Brain microvascular endothelial cell (primary cell): Measurements from ENCODE around the gene CDH23.

ENCODE experiments used
- DNase-seq: peaks from one replicate; pipeline ENCODE4 v3.0.0-alpha.2; 2020
- H3K27ac ChIP-seq: fragments of 250-450 bp; sonication (Bioruptor Pico); 2 replicates; pipeline ENCODE4 v1.5.1; 2020; ENCODE audit warnings: mild to moderate bottlenecking, moderate library complexity
- H3K27me3 ChIP-seq: fragments of 250-450 bp; sonication (Bioruptor Pico); replicated peaks from 2 replicates; pipeline ENCODE4 v1.5.1; 2020; ENCODE audit warnings: mild to moderate bottlenecking
- H3K36me3 ChIP-seq: fragments of 250-450 bp; sonication (Bioruptor Pico); replicated peaks from 2 replicates; pipeline ENCODE4 v1.5.1; 2020; ENCODE audit warnings: mild to moderate bottlenecking
- H3K4me3 ChIP-seq: 2 replicates; pipeline ENCODE4 v1.5.1; 2011; ENCODE audit warnings: low read depth, mild to moderate bottlenecking, control low read depth, low read length, moderate library complexity
- in situ Hi-C: cut with HindIII; loops from 2 replicates; pipeline ENCODE4 v1.10.0; 2017; ENCODE audit warnings: low sequenced_read_pairs, low pct_ligation_motif_present
- TF ChIP-seq, protein P1 (sequence below): IDR thresholded peaks from 2 replicates; pipeline ENCODE4 v1.5.1; 2011; ENCODE audit warnings: low read depth, mild to moderate bottlenecking, moderate library complexity, low read length, control low read depth, inconsistent platforms; ENCODE audit errors: missing control alignments

The CDH23 gene

DNA sequence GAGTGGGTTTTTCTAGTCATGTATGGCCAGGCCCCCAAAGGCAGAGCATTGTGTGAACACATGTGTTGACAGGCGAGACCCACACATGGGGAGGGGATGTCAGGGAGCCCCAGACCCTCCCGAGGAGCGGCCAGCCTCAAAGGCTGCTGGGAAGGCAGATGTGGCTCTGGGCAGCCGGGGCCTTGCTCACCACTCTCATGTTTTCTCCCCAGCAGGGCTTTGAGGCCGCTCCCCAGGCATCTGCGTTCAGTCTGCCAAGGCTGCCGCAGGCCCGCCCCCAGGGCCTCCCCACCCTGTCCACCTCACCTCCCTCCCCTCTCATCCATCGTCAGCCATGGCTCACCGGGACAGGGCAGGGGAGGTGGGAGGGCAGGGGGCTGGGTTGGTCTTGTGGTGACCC lies 393.2 kb downstream of the CDH23 start:
- H3K27me3 ChIP-seq: no peaks in the 10 kb centered on the region
- in situ Hi-C loops: no loop called here
- no peak overlapping the region for H3K4me3 ChIP-seq

DNA sequence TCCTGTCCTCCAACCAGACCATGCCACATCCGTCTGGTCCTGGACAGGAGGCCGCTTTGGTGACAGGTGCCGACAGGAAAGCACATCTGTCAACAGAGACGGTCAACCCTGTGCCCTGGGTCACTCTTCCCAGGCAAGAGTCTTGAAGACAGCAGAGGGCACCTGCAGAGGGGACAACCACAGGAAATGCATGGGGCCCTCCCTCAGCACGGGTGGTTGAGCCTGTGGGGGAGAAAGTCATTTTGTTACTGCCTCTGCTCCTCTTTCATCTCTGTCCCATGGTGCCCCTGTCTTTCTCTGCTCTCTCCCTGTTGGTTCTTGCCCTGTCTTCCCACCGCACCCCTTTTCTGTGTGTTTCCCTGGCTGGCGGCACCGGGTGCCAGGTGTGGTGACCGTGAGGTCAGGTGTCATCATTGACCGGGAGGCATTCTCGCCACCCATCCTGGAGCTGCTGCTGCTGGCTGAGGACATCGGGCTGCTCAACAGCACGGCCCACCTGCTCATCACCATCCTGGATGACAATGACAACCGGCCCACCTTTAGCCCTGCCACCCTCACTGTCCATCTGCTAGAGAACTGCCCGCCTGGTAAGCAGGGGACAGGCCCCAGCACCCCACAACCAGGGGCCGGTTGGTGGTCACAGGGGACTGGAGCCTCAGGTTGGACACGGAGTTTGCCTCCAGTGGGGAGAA lies 394.2 kb downstream of the CDH23 start:
- no peak for DNase-seq
- in situ Hi-C loops: no loop called here
- no peak overlapping the region for H3K4me3 ChIP-seq
- no peak overlapping the region for H3K27ac ChIP-seq
- no peaks in the 10 kb centered on the region for H3K36me3 ChIP-seq
- no peaks in the 10 kb centered on the region for H3K27me3 ChIP-seq
- TF ChIP-seq, protein P1, sequence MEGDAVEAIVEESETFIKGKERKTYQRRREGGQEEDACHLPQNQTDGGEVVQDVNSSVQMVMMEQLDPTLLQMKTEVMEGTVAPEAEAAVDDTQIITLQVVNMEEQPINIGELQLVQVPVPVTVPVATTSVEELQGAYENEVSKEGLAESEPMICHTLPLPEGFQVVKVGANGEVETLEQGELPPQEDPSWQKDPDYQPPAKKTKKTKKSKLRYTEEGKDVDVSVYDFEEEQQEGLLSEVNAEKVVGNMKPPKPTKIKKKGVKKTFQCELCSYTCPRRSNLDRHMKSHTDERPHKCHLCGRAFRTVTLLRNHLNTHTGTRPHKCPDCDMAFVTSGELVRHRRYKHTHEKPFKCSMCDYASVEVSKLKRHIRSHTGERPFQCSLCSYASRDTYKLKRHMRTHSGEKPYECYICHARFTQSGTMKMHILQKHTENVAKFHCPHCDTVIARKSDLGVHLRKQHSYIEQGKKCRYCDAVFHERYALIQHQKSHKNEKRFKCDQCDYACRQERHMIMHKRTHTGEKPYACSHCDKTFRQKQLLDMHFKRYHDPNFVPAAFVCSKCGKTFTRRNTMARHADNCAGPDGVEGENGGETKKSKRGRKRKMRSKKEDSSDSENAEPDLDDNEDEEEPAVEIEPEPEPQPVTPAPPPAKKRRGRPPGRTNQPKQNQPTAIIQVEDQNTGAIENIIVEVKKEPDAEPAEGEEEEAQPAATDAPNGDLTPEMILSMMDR: no peak

More for the DNA sequence above, 393.2 kb downstream of the CDH23 start:
- no peak for DNase-seq
- no peaks in the 10 kb centered on the region for H3K36me3 ChIP-seq
- no peak overlapping the region for H3K27ac ChIP-seq
- TF ChIP-seq, protein P1: no peak

DNA sequence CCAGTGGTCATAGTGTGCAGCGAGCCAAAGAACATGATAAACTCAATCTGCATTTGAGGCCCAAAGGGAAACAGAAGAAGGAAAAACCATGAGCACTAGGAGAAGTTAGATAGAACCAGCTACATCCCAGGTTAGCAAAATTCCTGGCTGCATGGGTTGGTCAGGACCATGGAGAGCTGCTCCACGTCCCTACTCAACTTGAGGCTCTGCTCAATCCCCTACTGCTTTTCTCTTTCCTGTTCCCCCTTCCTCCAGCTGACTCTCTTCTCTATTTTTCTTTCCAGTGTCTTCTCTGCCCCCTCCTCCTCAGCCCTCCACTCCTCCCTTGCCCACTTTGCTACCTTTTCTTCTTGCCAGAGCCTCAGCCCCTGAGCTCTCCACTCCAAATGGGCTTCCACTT lies 398.5 kb downstream of the CDH23 start:
- in situ Hi-C loops: no loop called here
- H3K4me3 ChIP-seq: no peak overlapping the region
- H3K27ac ChIP-seq: no peak overlapping the region
- DNase-seq: peak; percentile 24
- H3K27me3 ChIP-seq: no peaks in the 10 kb centered on the region
- TF ChIP-seq, protein P1: no peak
- no peaks in the 10 kb centered on the region for H3K36me3 ChIP-seq

DNA sequence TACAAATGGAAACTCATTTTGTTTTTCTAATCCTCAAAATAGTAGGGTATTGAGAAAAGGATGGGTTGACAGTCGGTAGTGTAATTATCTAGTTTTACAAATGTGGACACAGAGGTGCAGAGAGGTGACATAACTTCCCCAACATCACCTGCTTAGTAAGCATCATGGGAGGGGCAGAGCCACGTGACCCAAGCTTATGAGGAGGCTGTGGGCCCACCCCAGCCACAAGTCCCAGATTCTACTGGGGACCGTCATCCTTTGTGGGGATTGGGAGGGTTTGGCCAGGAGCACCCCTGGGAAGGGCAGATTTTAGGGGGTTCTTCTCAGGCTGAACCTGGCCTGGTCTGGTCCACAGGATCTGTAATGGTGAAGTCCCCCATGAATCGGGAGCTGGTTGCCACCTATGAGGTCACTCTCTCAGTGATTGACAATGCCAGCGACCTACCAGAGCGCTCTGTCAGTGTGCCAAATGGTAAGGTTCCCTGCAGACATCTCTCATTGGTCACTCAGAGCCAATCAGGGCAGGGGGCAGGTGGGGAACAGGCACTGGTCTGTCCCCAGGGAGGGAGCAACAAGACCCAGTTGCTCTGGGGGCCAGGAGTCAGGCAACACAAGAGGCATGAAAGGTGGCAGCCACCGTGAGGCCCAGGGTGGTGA lies 400.2 kb downstream of the CDH23 start:
- H3K27me3 ChIP-seq: no peaks in the 10 kb centered on the region
- DNase-seq: no peak
- H3K36me3 ChIP-seq: no peaks in the 10 kb centered on the region
- no peak overlapping the region for H3K4me3 ChIP-seq
- TF ChIP-seq, protein P1: no peak
- in situ Hi-C loops: no loop called here
- no peak overlapping the region for H3K27ac ChIP-seq

DNA sequence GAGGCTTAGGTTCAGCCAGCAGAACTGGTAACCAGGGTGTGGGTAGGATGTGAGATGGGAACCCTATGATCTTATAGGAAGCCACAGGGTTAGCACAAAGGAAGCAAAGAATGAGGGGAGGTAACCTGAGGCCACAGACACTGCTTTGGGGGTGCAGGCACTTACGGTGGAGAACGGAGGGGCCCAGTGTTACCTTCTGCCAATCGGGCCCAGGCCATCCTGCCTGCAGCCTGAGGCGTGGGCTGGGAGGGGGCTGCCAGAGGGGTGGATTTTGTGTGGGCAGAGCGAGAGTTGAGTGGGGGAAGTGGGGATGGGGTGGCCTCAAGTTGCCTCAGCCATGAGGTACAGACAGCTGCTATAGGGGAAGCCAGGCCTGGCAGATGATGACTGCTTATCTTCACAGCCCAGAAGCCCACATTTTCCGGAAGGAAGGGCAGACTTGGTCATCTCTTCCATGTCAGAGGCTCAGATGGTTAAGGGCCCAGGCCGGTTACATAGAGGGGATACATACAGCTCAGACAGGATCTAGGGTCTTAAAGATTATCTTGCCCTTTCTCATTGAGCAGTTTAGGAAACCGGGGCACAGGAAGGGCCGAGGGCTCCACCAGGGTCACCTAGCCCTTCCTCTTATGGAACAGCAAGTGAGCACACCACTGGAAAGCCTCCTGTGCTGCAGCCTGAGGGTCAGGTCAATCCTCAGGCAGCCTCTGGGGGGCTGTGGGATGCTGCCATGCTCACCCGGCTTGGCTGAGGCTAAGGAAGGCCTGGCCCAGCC lies 401.0 kb downstream of the CDH23 start:
- DNase-seq: no peak
- in situ Hi-C loops: no loop called here
- Histone ChIP-seq H3K4me3 (no peak overlapping the region), H3K27me3 (no peaks in the 10 kb centered on the region), H3K36me3 (no peaks in the 10 kb centered on the region), H3K27ac (no peak overlapping the region)
- TF ChIP-seq, protein P1: no peak
